GM12874 (cell line): Measurements from ENCODE around the gene OR1L6.

ENCODE experiments used
- TF ChIP-seq, protein P1 (sequence below): IDR thresholded peaks from 2 replicates; pipeline ENCODE4 v1.5.1; 2011; ENCODE audit warnings: low read depth, mild to moderate bottlenecking, control low read depth, low read length, moderate library complexity; ENCODE audit not compliant: insufficient read depth

OR1L6 gene

GRCh38 chr9:122788831-122789230, 46.7 kb downstream of the OR1L6 start, which contains the start of gene OR5C1:
OR5C1 (plus strand) TSS chr9:122788933; CDS start chr9:122788933, 0 bp downstream.
- TF ChIP-seq, protein P1, sequence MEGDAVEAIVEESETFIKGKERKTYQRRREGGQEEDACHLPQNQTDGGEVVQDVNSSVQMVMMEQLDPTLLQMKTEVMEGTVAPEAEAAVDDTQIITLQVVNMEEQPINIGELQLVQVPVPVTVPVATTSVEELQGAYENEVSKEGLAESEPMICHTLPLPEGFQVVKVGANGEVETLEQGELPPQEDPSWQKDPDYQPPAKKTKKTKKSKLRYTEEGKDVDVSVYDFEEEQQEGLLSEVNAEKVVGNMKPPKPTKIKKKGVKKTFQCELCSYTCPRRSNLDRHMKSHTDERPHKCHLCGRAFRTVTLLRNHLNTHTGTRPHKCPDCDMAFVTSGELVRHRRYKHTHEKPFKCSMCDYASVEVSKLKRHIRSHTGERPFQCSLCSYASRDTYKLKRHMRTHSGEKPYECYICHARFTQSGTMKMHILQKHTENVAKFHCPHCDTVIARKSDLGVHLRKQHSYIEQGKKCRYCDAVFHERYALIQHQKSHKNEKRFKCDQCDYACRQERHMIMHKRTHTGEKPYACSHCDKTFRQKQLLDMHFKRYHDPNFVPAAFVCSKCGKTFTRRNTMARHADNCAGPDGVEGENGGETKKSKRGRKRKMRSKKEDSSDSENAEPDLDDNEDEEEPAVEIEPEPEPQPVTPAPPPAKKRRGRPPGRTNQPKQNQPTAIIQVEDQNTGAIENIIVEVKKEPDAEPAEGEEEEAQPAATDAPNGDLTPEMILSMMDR: no peak

DNA sequence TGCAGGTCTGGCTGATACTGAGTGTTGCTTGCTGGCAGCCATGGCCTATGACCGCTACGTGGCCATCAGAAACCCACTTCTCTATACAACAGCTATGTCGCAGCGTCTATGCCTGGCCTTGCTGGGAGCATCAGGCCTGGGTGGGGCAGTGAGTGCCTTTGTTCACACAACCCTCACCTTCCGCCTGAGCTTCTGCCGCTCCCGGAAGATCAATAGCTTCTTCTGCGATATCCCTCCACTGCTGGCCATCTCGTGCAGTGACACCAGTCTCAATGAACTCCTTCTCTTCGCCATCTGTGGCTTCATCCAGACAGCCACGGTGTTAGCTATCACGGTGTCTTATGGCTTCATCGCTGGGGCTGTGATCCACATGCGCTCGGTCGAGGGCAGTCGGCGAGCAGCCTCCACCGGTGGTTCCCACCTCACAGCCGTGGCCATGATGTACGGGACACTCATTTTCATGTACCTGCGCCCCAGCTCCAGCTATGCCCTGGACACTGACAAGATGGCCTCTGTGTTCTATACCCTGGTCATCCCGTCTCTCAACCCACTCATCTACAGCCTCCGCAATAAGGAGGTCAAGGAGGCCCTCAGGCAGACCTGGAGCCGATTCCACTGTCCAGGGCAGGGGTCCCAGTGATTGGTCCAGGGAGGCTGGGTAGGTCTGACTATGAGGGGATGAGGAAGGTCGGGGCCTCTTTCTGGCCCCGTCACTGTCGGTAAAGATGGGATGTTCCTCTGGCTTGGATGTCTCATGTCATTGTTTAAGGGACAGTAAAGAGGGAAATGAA, 47.3 kb downstream of the OR1L6 start:
- TF ChIP-seq, protein P1: no peak

- TF ChIP-seq, protein P1: no peak
Observed at GRCh38 chr9:122791872-122792669, 50.0 kb downstream of the OR1L6 start.

DNA sequence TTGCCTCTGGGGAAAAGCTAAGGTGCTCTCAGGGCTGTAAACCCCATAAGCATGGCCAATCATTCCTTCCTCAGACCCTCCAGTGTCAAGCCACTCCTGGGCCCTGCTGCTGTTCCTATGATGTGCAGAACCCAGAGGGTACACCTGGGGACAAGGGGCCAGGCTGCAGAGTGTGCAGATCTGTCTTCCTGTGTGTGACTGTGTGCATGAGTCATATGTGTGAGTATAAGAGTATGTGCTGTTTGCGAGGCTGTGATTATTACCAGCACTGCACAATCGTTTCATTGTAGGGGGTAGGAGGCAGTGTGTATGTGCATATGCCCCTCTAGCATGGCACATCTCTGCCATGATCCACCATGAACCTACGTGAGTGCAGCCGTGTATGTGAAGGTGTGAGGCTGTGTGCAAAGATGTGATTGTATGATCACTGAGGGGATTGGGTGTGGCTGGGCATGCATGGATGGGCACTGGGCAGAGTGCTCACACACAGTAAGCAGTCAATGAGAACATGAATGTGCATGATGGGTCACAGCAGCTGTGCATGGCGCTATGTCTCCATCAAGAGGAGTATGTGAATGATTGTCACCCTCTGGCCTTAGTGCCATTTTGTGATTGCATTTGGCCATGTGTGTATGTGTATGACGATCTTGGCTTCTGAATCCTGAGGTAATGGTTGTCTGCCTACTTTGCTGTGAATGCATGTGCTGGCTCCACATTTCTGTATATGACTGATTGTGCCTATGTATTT, 55.4 kb downstream of the OR1L6 start:
- TF ChIP-seq, protein P1: no peak
